Fibroblast of lung (primary cell): ENCODE measurements around the gene CD151.

ENCODE experiments used
- CTCF ChIP-seq, 2 donors: IDR thresholded peaks in 1 of 2; conservative IDR thresholded peaks in 1 of 2; 1 replicate in 1 of 2; 2 replicates in 1 of 2; pipeline ENCODE4 v1.5.1; 2011 to 2012; ENCODE audit warnings: low read length in 2 of 2, control low read depth in 1 of 2, inconsistent platforms in 1 of 2, low read depth in 1 of 2, mild to moderate bottlenecking in 1 of 2
- EZH2 ChIP-seq: IDR thresholded peaks from 2 replicates; pipeline ENCODE4 v1.5.1; 2012; ENCODE audit warnings: low read length, control low read depth, mild to moderate bottlenecking; ENCODE audit errors: missing control alignments

GRCh38 chr11:786235-787083 is 46.3 kb upstream of the CD151 start:
- TF ChIP-seq CTCF (conservative IDR thresholded peaks at IDR 0.05 in 1 of 2, IDR thresholded peaks at IDR 0.05 in 1 of 2; ENCODE audit: low read depth in 1 of 2, low read length in 2 of 2) (no peak), EZH2 (no peak)
